Fibroblast of peridontal ligament (primary cell): ENCODE data around the gene REXO5.
"Not testable (repeated sequence)": the region's sequence is repeated elsewhere in the genome, so short reads cannot be mapped to it uniquely, and the experiment has no call there.

Source experiments
- DNase-seq: peaks from one replicate; pipeline ENCODE4 v3.0.0-alpha.2; 2010; ENCODE audit errors: extremely low read depth

Gene REXO5

GRCh38 chr16:20806168-20807050, at the start of gene REXO5, which contains the start of gene ERI2:
REXO5 (plus strand) TSS chr16:20806527; CDS start chr16:20806954, 427 bp downstream.
ERI2 (minus strand) TSS chr16:20806472; CDS start chr16:20806430, 42 bp downstream.
- DNase-seq: peak; percentile 93

- no peak for DNase-seq
Observed at GRCh38 chr16:20760346-20760745, 46.0 kb upstream of the REXO5 start.

- no peak for DNase-seq
Observed at GRCh38 chr16:20761175-20761574, 45.2 kb upstream of the REXO5 start.

GRCh38 chr16:20762404-20763123, 43.8 kb upstream of the REXO5 start:
- DNase-seq: no peak

- peak; percentile 85 for DNase-seq
Observed at GRCh38 chr16:20763461-20764232, 42.7 kb upstream of the REXO5 start, which contains the start of gene ACSM3. ACSM3 (plus strand) TSS chr16:20764014; CDS start chr16:20770035, 6,021 bp downstream.

GRCh38 chr16:20764448-20764847, 41.9 kb upstream of the REXO5 start:
- DNase-seq: not testable (repeated sequence)

- no peak for DNase-seq
Observed at GRCh38 chr16:20765732-20766131, 40.6 kb upstream of the REXO5 start.

GRCh38 chr16:20766294-20766693, 40.0 kb upstream of the REXO5 start:
- DNase-seq: no peak

- no peak for DNase-seq
Observed at GRCh38 chr16:20767577-20767976, 38.8 kb upstream of the REXO5 start.

GRCh38 chr16:20768121-20768520, 38.2 kb upstream of the REXO5 start:
- no peak for DNase-seq

GRCh38 chr16:20768818-20769217, 37.5 kb upstream of the REXO5 start:
- DNase-seq: no peak

- DNase-seq: no peak
Observed at GRCh38 chr16:20773679-20774078, 32.6 kb upstream of the REXO5 start.

- DNase-seq: peak; percentile 54
Observed at GRCh38 chr16:20774703-20775362, 31.5 kb upstream of the REXO5 start.

- no peak for DNase-seq
Observed at GRCh38 chr16:20781697-20782096, 24.6 kb upstream of the REXO5 start.

GRCh38 chr16:20782470-20782869, 23.9 kb upstream of the REXO5 start:
- no peak for DNase-seq

GRCh38 chr16:20784204-20784603, 22.1 kb upstream of the REXO5 start:
- no peak for DNase-seq

GRCh38 chr16:20789130-20789529, 17.2 kb upstream of the REXO5 start:
- DNase-seq: no peak

GRCh38 chr16:20791923-20792612, 14.3 kb upstream of the REXO5 start:
- DNase-seq: peak; percentile 26

GRCh38 chr16:20798364-20798763, 8.0 kb upstream of the REXO5 start:
- DNase-seq: no peak

- DNase-seq: peak; percentile 49
Observed at GRCh38 chr16:20799599-20799998, 6.7 kb upstream of the REXO5 start.

- DNase-seq: no peak
Observed at GRCh38 chr16:20801278-20801677, 5.0 kb upstream of the REXO5 start.
